Measurements from ENCODE around the gene ADIPOQ. TPM values are rescaled to one million over a fixed set of nuclear protein-coding genes. Genes with fewer than 3 reads are reported as not detected.
"Not testable (repeated sequence)": the region's sequence is repeated elsewhere in the genome, so short reads cannot be mapped to it uniquely, and the experiment has no call there.

Gene ADIPOQ
- total RNA-seq, 4 donors from 2014 or later: 0.38 to 5.8 (median 0.61) TPM

GRCh38 chr3:186869253-186870100, 27.0 kb downstream of the ADIPOQ start:
- H3K27ac ChIP-seq: no peak overlapping the region
- no peaks in the 10 kb centered on the region for H3K27me3 ChIP-seq
- no peaks in the 10 kb centered on the region for H3K9me3 ChIP-seq
- no peaks in the 10 kb centered on the region for H3K4me1 ChIP-seq
- H3K4me3 ChIP-seq: no peak overlapping the region
- DNase-seq: no peak
- no peak for TF ChIP-seq POLR2A (IDR thresholded peaks at IDR 0.05)
- no peaks in the 10 kb centered on the region for H3K36me3 ChIP-seq

GRCh38 chr3:186870421-186871201, 28.1 kb downstream of the ADIPOQ start:
- no peak overlapping the region for H3K27ac ChIP-seq
- no peak for DNase-seq
- no peaks in the 10 kb centered on the region for H3K4me1 ChIP-seq
- no peak overlapping the region for H3K4me3 ChIP-seq
- no peak for TF ChIP-seq CTCF (IDR thresholded peaks at IDR 0.05)
- no peaks in the 10 kb centered on the region for H3K36me3 ChIP-seq
- H3K27me3 ChIP-seq: no peaks in the 10 kb centered on the region
- no peaks in the 10 kb centered on the region for H3K9me3 ChIP-seq

GRCh38 chr3:186871403-186871924, 29.0 kb downstream of the ADIPOQ start:
- no peaks in the 10 kb centered on the region for H3K4me1 ChIP-seq
- no peaks in the 10 kb centered on the region for H3K27me3 ChIP-seq
- no peaks in the 10 kb centered on the region for H3K36me3 ChIP-seq
- H3K27ac ChIP-seq: no peak overlapping the region
- H3K9me3 ChIP-seq: no peaks in the 10 kb centered on the region
- no peak for DNase-seq
- TF ChIP-seq CTCF (IDR thresholded peaks at IDR 0.05): no peak
- TF ChIP-seq POLR2A (IDR thresholded peaks at IDR 0.05): no peak
- H3K4me3 ChIP-seq: no peak overlapping the region

GRCh38 chr3:186873796-186874195, 31.3 kb downstream of the ADIPOQ start:
- H3K27ac ChIP-seq, H3K4me3 ChIP-seq, H3K9me3 ChIP-seq, H3K36me3 ChIP-seq, H3K4me1 ChIP-seq, H3K27me3 ChIP-seq, DNase-seq: not testable (repeated sequence)

- DNase-seq, H3K27ac ChIP-seq, H3K36me3 ChIP-seq, H3K27me3 ChIP-seq, H3K9me3 ChIP-seq, H3K4me1 ChIP-seq, H3K4me3 ChIP-seq: not testable (repeated sequence)
Measured at GRCh38 chr3:186874216-186874615, 31.7 kb downstream of the ADIPOQ start.

- H3K4me1 ChIP-seq, H3K9me3 ChIP-seq, H3K27ac ChIP-seq, H3K36me3 ChIP-seq, H3K4me3 ChIP-seq, DNase-seq, H3K27me3 ChIP-seq: not testable (repeated sequence)
Measured at GRCh38 chr3:186874841-186875240, 32.3 kb downstream of the ADIPOQ start.

- no peak overlapping the region for H3K27ac ChIP-seq
- no peak overlapping the region for H3K4me3 ChIP-seq
- no peaks in the 10 kb centered on the region for H3K27me3 ChIP-seq
- H3K4me1 ChIP-seq: no peaks in the 10 kb centered on the region
- H3K36me3 ChIP-seq: no peaks in the 10 kb centered on the region
- no peak for DNase-seq
- no peak for TF ChIP-seq CTCF (IDR thresholded peaks at IDR 0.05)
- TF ChIP-seq POLR2A (IDR thresholded peaks at IDR 0.05): no peak
- H3K9me3 ChIP-seq: no peaks in the 10 kb centered on the region
Measured at GRCh38 chr3:186875708-186876107, 33.2 kb downstream of the ADIPOQ start.

Data from Peyer's patch (tissue), 4 donors.